GM18858 (cell line): ENCODE results near the gene PCK2.

Experiments used
- ATAC-seq: cut with Tn5 transposase; IDR thresholded peaks from one replicate; pipeline ENCODE4 v1.9.1; 2021; ENCODE audit not compliant: unreplicated experiment

The PCK2 gene

GRCh38 chr14:24060984-24061913 lies 32.9 kb upstream of the PCK2 start:
- no peak for ATAC-seq

DNA sequence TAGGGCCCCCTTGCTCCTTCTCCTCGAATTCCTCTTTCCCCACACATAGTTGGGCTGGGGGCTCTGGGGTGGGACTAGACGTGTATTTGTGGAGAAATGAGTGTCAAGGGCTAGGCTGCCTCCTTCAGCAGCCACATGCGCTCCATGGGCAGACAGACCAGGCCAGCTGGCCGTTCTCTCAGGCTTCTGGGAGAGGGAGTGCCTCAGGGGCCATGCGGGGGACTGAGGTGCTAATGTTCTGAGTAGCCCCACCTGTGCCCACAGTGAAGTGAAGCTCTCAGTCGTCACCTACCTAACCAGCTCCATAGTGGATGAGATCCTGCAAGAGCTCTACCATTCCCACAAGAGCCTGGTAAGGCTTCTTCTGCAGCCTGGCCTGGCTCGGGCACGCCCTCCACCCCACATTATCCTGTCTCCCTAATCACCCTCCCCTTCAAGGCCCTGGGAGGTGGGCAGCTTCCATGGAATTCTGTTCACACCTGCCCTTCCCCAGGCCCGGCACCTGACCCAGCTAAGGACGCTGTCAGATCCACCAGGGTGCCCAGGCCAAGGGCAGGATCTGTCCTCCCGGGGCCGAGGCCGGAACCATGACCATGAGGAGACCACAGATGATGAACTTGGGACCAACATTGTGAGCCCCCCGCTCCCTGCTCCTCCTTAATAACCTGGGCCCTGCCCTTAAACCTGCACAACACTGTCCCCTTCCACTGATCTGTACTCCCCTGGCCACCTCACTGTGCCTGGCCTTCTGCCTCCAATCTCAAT lies 31.7 kb upstream of the PCK2 start:
- ATAC-seq = no peak

DNA sequence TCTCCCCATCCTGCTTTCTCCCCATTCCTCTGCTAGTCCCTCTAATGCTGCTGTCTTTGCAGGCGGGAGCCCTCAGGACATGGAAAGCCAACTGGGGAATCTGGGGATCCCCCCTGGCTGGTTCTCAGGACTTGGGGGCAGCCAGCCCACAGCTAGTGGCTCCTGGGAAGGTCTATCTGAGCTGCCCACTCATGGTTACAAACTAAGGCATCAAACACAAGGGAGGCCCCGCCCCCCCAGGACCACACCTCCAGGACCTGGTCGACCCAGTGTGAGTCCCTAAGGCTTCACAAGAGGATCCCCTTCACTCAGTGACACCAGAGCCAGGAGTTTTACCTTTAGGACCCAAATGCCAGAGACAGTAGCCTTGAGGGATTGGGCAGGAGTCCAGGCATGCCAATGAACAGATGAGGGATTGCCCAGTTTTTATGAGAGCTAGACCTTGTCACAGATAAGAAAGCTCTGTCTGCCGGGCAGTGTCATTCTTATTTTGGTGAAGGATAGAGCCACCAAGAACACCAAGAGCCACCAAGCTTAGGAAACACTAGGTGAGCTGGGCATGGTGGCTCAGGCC lies 30.8 kb upstream of the PCK2 start:
- no peak for ATAC-seq

- ATAC-seq = no peak
Measured at GRCh38 chr14:24064091-24064795, 29.9 kb upstream of the PCK2 start.

DNA sequence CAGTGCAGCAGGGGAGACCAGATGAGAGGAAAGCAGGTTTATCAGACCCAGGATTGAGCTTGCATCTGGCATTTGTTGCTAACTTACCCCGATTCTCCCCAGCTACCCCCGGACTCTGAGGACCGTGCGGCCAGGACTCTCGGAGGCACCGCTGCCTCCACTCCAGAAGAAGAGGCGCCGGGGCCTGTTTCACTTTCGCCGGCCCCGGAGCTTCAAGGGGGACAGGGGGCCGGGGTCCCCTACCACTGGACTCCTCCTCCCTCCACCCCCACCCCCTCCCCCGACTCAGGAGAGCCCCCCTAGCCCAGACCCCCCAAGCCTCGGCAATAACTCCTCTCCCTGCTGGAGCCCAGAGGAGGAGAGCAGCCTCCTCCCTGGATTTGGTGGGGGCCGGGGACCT lies 29.3 kb upstream of the PCK2 start:
- no peak for ATAC-seq

DNA sequence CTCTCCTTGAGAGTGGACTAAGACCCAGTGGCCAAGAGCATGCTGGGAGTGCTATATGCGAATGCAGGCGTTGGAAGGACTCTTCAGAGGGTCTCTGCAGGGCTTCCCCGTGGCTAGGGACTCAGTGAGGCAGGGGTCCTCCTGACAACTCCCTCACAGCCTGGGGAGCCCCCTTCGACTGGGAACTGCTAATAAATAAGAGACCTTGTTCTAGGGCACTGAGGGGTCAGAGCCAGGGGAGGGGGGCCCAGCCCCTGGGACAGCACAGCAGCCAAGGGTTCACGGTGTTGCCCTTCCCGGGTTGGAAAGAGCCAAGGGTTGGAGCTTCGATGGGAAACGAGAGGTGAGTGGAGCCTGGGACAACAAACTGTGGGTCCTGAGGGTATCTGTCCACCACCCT lies 28.7 kb upstream of the PCK2 start:
- ATAC-seq = no peak

- ATAC-seq = no peak
Measured at GRCh38 chr14:24066496-24067132, 27.5 kb upstream of the PCK2 start.

GRCh38 chr14:24067133-24068082 lies 26.7 kb upstream of the PCK2 start:
- ATAC-seq = no peak

DNA sequence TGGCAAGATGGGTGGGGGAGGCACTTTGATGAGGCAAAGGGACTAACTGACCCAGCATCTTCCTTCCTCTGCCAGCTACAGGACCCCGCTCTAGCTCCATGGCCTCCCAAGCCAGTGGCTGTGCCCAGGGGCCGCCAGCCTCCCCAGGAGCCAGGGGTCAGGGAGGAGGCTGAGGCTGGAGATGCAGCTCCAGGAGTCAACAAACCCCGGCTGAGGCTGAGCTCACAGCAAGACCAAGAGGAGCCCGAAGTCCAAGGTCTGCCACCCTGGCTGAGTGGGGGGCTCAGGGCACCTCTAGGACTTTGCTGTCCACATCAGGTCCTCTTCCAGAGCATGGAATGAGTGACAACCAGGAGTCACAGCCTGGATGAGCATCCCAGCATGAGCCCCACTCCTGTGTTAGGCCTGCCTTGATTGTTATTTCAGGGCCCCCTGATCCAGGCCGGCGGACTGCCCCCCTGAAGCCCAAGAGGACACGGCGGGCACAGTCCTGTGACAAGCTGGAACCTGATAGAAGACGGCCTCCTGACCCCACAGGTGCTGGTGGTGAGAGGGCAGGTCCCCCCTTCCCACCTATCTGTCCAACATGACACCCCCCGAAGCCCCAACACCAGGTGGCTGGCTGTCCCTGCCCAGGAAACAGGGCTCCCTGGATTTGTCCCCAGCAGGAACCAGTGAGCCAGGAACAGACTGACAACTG lies 25.2 kb upstream of the PCK2 start:
- no peak for ATAC-seq

GRCh38 chr14:24069411-24069735 lies 24.7 kb upstream of the PCK2 start:
- no peak for ATAC-seq

- ATAC-seq = no peak
Measured at GRCh38 chr14:24070285-24071143, 23.6 kb upstream of the PCK2 start.

DNA sequence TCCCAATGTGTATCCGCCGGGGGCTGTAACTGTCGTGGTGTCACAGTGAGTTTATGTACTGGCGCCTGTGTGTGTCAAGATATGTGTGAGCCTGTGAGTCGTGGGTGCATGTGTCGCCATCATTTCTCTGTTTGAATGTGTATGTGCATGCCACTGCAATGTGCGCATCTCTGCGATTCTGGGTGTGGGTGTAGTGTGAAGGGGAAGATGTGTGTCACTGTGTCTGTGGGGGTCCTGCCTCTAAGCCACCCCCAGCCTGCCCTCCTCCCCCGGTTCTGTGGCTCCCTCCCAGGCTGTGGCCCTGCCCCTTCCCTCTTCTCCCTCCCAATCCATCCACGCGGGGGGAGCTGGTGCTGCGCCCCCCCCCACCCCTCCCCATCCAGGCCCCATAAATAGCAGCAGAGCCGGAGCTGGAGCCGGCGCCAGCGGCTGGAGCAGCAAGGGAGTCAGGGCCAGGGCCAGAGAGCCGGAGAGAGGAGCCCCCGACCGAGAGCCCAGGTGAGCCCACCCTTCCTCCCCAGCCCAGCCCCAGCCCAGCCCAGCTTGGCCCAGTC lies 22.9 kb upstream of the PCK2 start, which contains the start of gene CPNE6:
Gene CPNE6 (plus strand): TSS at position 419 of the 554 bp plus-strand sequence. CDS start 1,375 bp downstream, outside the sequence.
- ATAC-seq = no peak

DNA sequence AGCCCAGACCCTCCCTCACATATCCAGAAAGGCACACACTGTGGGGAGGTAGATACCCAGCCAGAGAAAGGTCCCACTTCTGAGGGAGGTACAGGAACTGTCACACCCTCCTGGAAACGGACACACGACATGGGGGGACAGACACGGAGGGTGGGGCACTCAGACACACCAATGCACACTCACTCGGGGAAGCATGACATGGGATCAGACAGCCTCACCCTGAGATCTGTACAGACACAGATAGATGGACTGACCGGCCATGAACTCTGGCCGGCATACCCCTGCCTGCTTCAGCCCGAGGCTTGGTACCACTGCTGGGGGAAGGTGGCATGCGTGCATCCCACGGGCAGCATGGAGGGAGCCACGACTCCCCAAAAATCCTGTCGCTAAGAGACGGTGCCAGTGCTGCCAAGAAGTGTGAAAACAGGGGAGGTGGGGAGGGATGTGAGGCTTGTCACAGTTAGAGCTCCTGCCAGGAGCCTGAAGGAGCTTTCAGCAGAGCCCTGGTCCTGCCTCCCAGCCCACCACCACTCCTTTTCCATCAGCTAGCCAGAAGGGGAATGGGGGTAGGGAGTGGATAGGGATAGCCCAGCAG lies 22.2 kb upstream of the PCK2 start:
- no peak for ATAC-seq

- ATAC-seq = no peak
Measured at GRCh38 chr14:24072436-24072835, 21.7 kb upstream of the PCK2 start.

- ATAC-seq = no peak
Measured at GRCh38 chr14:24072881-24073877, 20.9 kb upstream of the PCK2 start.
